K562 (cell line): ENCODE measurements around the gene VPS13D. TPM values are rescaled to one million over a fixed set of nuclear protein-coding genes. Genes with fewer than 3 reads are reported as not detected.

Source experiments
- ELK1 ChIP-seq: sonication (generic); formaldehyde crosslinking; IDR thresholded peaks from 2 replicates; pipeline ENCODE4 v1.8.1; 2022; ENCODE audit warnings: missing genetic modification reagents
- FOXA1 ChIP-seq: fragments of 450-650 bp; IDR thresholded peaks from 2 replicates; pipeline ENCODE4 v1.6.1; 2016; ENCODE audit warnings: mild to moderate bottlenecking, borderline replicate concordance
- IRF9 ChIP-seq: fragments of 450-650 bp; IDR thresholded peaks from 2 replicates; pipeline ENCODE4 v1.6.1; 2016; ENCODE audit warnings: missing biosample characterization, missing genetic modification characterization
- KDM1A ChIP-seq, 2 experiments: fragments of 450-650 bp; IDR thresholded peaks; 2 replicates each; pipeline ENCODE4 v1.6.1; 2016; ENCODE audit warnings: mild to moderate bottlenecking in 2 of 2
- MCM2 ChIP-seq: fragments of 450-650 bp; IDR thresholded peaks from 2 replicates; pipeline ENCODE4 v1.6.1; 2017; ENCODE audit warnings: low read depth, mild to moderate bottlenecking
- NFYB ChIP-seq: IDR thresholded peaks from 2 replicates; pipeline ENCODE4 v1.6.1; 2011; ENCODE audit warnings: mild to moderate bottlenecking, moderate library complexity; ENCODE audit not compliant: insufficient read length; ENCODE audit errors: extremely low read depth
- PBX2 ChIP-seq, 2 experiments: IDR thresholded peaks in 1 of 2; conservative IDR thresholded peaks in 1 of 2; 2 replicates each; pipeline ENCODE4 v1.6.1; 2016; ENCODE audit warnings: low read depth in 2 of 2, mild to moderate bottlenecking in 1 of 2, missing compliant biosample characterization in 1 of 2, missing genetic modification characterization in 1 of 2, moderate library complexity in 1 of 2
- PKNOX1 ChIP-seq: fragments of 450-650 bp; IDR thresholded peaks from 2 replicates; pipeline ENCODE4 v1.6.1; 2016
- RBFOX2 ChIP-seq: fragments of 200-400 bp; formaldehyde crosslinking; IDR thresholded peaks from 2 replicates; pipeline ENCODE4 v1.6.1; 2017; ENCODE audit warnings: low read depth, mild to moderate bottlenecking, low read length, moderate library complexity
- SMARCA4 ChIP-seq: fragments of 450-650 bp; IDR thresholded peaks from 2 replicates; pipeline ENCODE4 v1.6.1; 2016
- SMARCB1 ChIP-seq: IDR thresholded peaks from 2 replicates; pipeline ENCODE4 v1.6.1; 2011; ENCODE audit warnings: improper control_type of control experiment, low read depth; ENCODE audit not compliant: insufficient read length
- SRSF3 ChIP-seq: fragments of 200-400 bp; formaldehyde crosslinking; IDR thresholded peaks from 2 replicates; pipeline ENCODE4 v1.6.1; 2016; ENCODE audit warnings: mild to moderate bottlenecking, low read length, moderate library complexity; ENCODE audit not compliant: insufficient read depth
- TCF3 ChIP-seq: sonication (generic); formaldehyde crosslinking; IDR thresholded peaks from 2 replicates; pipeline ENCODE4 v1.4.0; 2020; ENCODE audit warnings: mild to moderate bottlenecking, missing genetic modification reagents
- WHSC1 ChIP-seq: IDR thresholded peaks from one replicate; pipeline ENCODE4 v1.6.1; 2012; ENCODE audit warnings: low read length, control low read depth, inconsistent platforms
- ZNF695 ChIP-seq: fragments of 450-650 bp; formaldehyde crosslinking; IDR thresholded peaks from 2 replicates; pipeline ENCODE4 v1.4.0; 2020; ENCODE audit warnings: mild to moderate bottlenecking, moderate library complexity
- polyA plus RNA-seq, 8 experiments: library from polyadenylated mRNA; depleted of rRNA in 4 of 8; stranded (reverse) in 5 of 8; unstranded in 3 of 8; fragments of >200 nt; fragmentation: Nextera tagmentation in 2 of 8; fragmentation: Illumina TruSeq in 1 of 8; extraction: Ambion mirVana in 2 of 8; extraction: Trizol in 1 of 8; gene quantifications; 2 replicates each; pipeline versions ENCODE4 v1.2.1 to v1.2.3, GENCODE V29; 2011 to 2014; ENCODE audit warnings: inconsistent platforms in 1 of 8, missing spikeins in 1 of 8
- total RNA-seq, 7 experiments: library from RNA; depleted of rRNA in 6 of 7; stranded (reverse); fragments of >200 nt in 6 of 7; fragmentation: Illumina TruSeq in 2 of 7; extraction: Trizol in 2 of 7; gene quantifications; 2 replicates each; pipeline versions ENCODE4 v1.2.1 to v1.2.3, GENCODE V29; 2011 to 2021; ENCODE audit warnings: low replicate concordance in 1 of 7
- TF ChIP-seq, protein P1 (sequence below): fragments of 450-650 bp; formaldehyde crosslinking; conservative IDR thresholded peaks from 2 replicates; pipeline ENCODE4 v1.4.0; 2022; ENCODE audit warnings: mild to moderate bottlenecking, missing genetic modification characterization
- TF ChIP-seq, protein P2 (sequence below): fragments of 450-650 bp; formaldehyde crosslinking; IDR thresholded peaks from 2 replicates; pipeline ENCODE4 v1.4.0; 2022; ENCODE audit warnings: missing genetic modification characterization

Gene VPS13D
- total and polyA plus RNA-seq, 9 of the 15 experiments (the other 6 are each of a cell fraction or from before 2014, with no cell fraction given): 6.1 to 51.5 (median 38.5) TPM

GRCh38 chr1:12496154-12496961, 266.5 kb downstream of the VPS13D start (continued):
- TF ChIP-seq, protein P1, sequence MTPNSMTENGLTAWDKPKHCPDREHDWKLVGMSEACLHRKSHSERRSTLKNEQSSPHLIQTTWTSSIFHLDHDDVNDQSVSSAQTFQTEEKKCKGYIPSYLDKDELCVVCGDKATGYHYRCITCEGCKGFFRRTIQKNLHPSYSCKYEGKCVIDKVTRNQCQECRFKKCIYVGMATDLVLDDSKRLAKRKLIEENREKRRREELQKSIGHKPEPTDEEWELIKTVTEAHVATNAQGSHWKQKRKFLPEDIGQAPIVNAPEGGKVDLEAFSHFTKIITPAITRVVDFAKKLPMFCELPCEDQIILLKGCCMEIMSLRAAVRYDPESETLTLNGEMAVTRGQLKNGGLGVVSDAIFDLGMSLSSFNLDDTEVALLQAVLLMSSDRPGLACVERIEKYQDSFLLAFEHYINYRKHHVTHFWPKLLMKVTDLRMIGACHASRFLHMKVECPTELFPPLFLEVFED (CRISPR knock-in tag): no peak
- TF ChIP-seq SMARCA4: peak; percentile 66
- no peak for TF ChIP-seq FOXA1
- TF ChIP-seq ZNF695 (CRISPR knock-in tag): no peak
- no peak for TF ChIP-seq RBFOX2
- no peak for TF ChIP-seq SMARCB1
- peak in 1 of 2 experiments; percentile 92; a peak in 2 of 4 replicates for TF ChIP-seq KDM1A (IDR thresholded peaks at IDR 0.05)
- TF ChIP-seq PKNOX1: peak; percentile 22; the same call in 1 of the 2 replicates
- no peak for TF ChIP-seq SRSF3
- TF ChIP-seq WHSC1: no peak
- TF ChIP-seq IRF9: no peak
- no peak for TF ChIP-seq MCM2
- TF ChIP-seq PBX2 (CRISPR knock-in tag; IDR thresholded peaks at IDR 0.05; ENCODE audit: low read depth): no peak
- TF ChIP-seq PBX2 (tag; conservative IDR thresholded peaks at IDR 0.05; ENCODE audit: low read depth): no peak
- TF ChIP-seq NFYB: no peak
- TF ChIP-seq, protein P2, sequence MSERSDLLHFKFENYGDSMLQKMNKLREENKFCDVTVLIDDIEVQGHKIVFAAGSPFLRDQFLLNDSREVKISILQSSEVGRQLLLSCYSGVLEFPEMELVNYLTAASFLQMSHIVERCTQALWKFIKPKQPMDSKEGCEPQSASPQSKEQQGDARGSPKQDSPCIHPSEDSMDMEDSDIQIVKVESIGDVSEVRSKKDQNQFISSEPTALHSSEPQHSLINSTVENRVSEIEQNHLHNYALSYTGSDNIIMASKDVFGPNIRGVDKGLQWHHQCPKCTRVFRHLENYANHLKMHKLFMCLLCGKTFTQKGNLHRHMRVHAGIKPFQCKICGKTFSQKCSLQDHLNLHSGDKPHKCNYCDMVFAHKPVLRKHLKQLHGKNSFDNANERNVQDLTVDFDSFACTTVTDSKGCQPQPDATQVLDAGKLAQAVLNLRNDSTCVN (CRISPR knock-in tag): no peak
- peak; percentile 22; the same call in 1 of the 2 replicates for TF ChIP-seq TCF3 (CRISPR knock-in tag)
- TF ChIP-seq ELK1 (CRISPR knock-in tag): no peak
